Measurements from ENCODE around the gene MAGI1.

- no peak for TF ChIP-seq CTCF (conservative IDR thresholded peaks at IDR 0.05 in 1 of 2, IDR thresholded peaks at IDR 0.05 in 1 of 2; ENCODE audit: low read depth in 1 of 2, low read length in 2 of 2)
- no peak for TF ChIP-seq EZH2 (IDR thresholded peaks at IDR 0.05; ENCODE audit: low read length, missing control alignments)
Observed at GRCh38 chr3:65730449-65730848, 308.3 kb downstream of the MAGI1 start.
